HepG2 (cell line): ENCODE data around the gene RXRG. TPM values are rescaled to one million over a fixed set of nuclear protein-coding genes. Genes with fewer than 3 reads are reported as not detected.

Experiments
- ATAC-seq: fragments of 200-7000 bp; cut with Tn5 transposase; 3 replicates; pipeline ENCODE4 v1.9.1; 2020; ENCODE audit warnings: mild to moderate bottlenecking, moderate library complexity
- BruUV-seq: library from RNA; stranded (reverse); fragments of 400-500 nt; replicated peaks from 2 replicates; lab custom pipeline; 2021; lab: Mats Ljungman, UMichigan
- CTCF ChIA-PET: fragments of 300-600 bp; formaldehyde crosslinking; extraction: SDS; loops from one replicate; lab custom pipeline; 2021; ENCODE audit warnings: low total read pairs, inconsistent platforms, low intra/inter-chr PET ratio; lab: Yijun Ruan, JAX
- POLR2A ChIA-PET: fragments of 350-600 bp; sonication (Branson Sonifier 250); formaldehyde crosslinking; loops from one replicate; lab custom pipeline; 2020; ENCODE audit warnings: antibody characterized with exemption, inconsistent platforms; lab: Yijun Ruan, JAX
- DNase-seq: peaks from one replicate; pipeline ENCODE4 v3.0.0-alpha.2; 2015; ENCODE audit warnings: low spot score
- FAIRE-seq: peaks from 3 replicates; lab custom pipeline; 2011; peaks lifted over from hg19 to GRCh38; lab: Jason Lieb, UNC
- H2AFZ ChIP-seq: one replicate; pipeline ENCODE4 v1.6.1; 2011; ENCODE audit warnings: low read length, inconsistent platforms
- H3K27ac ChIP-seq: fragments of 300-600 bp; 3 replicates; pipeline ENCODE4 v1.8.0; 2011; ENCODE audit warnings: mixed run types, mild to moderate bottlenecking, mixed read lengths, low read length, inconsistent platforms; ENCODE audit not compliant: insufficient read depth; ENCODE audit errors: extremely low read length
- H3K27me3 ChIP-seq, 2 experiments: fragments of 200-600 bp in 1 of 2; 2 replicates in 1 of 2; 3 replicates in 1 of 2; pipeline versions ENCODE4 v1.6.0 to v1.8.0; 2011; ENCODE audit warnings: low read length in 2 of 2, mild to moderate bottlenecking in 2 of 2, moderate library complexity in 2 of 2, inconsistent platforms in 1 of 2; ENCODE audit not compliant: insufficient read depth in 2 of 2, control insufficient read depth in 1 of 2
- H3K36me3 ChIP-seq, 2 experiments: fragments of 200-600 bp in 1 of 2; replicated peaks in 1 of 2; 2 replicates in 1 of 2; 3 replicates in 1 of 2; pipeline versions ENCODE4 v1.5.1 to v1.8.0; 2011; ENCODE audit warnings: low read length in 2 of 2, inconsistent platforms in 1 of 2; ENCODE audit not compliant: insufficient read depth in 2 of 2, control insufficient read depth in 1 of 2
- H3K4me1 ChIP-seq: 2 replicates; pipeline ENCODE4 v1.5.1; 2012; ENCODE audit warnings: low read length, inconsistent platforms; ENCODE audit not compliant: insufficient read depth
- H3K4me2 ChIP-seq: 2 replicates; pipeline ENCODE4 v1.6.0; 2011; ENCODE audit warnings: low read depth, low read length, inconsistent platforms
- H3K4me3 ChIP-seq, 3 experiments: fragments of 200-600 bp in 1 of 3; sonication (generic), shearing (Covaris generic) in 1 of 3; replicated peaks in 1 of 3; 2 replicates each; pipeline ENCODE4 v1.5.1; 2011 to 2016; ENCODE audit warnings: low read length in 3 of 3, inconsistent platforms in 2 of 3, low read depth in 2 of 3, mild to moderate bottlenecking in 2 of 3, control low read depth in 1 of 3, mixed read lengths in 1 of 3; ENCODE audit not compliant: insufficient read depth in 1 of 3
- H3K79me2 ChIP-seq: one replicate; pipeline ENCODE4 v1.6.1; 2011; ENCODE audit warnings: low read length, inconsistent platforms; ENCODE audit not compliant: insufficient read depth
- H3K9ac ChIP-seq: 2 replicates; pipeline ENCODE4 v1.6.0; 2011; ENCODE audit warnings: mild to moderate bottlenecking, low read depth, low read length, inconsistent platforms; ENCODE audit not compliant: insufficient read depth
- H3K9me3 ChIP-seq: 2 replicates; pipeline ENCODE4 v1.5.1; 2012; ENCODE audit warnings: mild to moderate bottlenecking, low read length
- H4K20me1 ChIP-seq: 2 replicates; pipeline ENCODE4 v1.6.0; 2011; ENCODE audit warnings: inconsistent platforms, mild to moderate bottlenecking, low read length, moderate library complexity; ENCODE audit not compliant: insufficient read depth
- KMT2A ChIP-seq: sonication (generic); formaldehyde crosslinking; IDR thresholded peaks from 2 replicates; pipeline ENCODE4 v1.4.0; 2020; ENCODE audit warnings: missing genetic modification reagents
- ZFP82 ChIP-seq: sonication (generic); formaldehyde crosslinking; IDR thresholded peaks from 2 replicates; pipeline ENCODE4 v1.5.1; 2020; ENCODE audit warnings: mild to moderate bottlenecking, missing genetic modification reagents, borderline replicate concordance
- ZNF260 ChIP-seq: sonication (generic); formaldehyde crosslinking; IDR thresholded peaks from 2 replicates; pipeline ENCODE4 v1.4.0; 2020; ENCODE audit warnings: missing genetic modification reagents, low read depth, mild to moderate bottlenecking, borderline replicate concordance
- ZNF484 ChIP-seq: sonication (generic); formaldehyde crosslinking; IDR thresholded peaks from 2 replicates; pipeline ENCODE4 v1.5.1; 2020; ENCODE audit warnings: mild to moderate bottlenecking, low read depth, missing genetic modification reagents, borderline replicate concordance
- ZNF550 ChIP-seq: sonication (generic); formaldehyde crosslinking; IDR thresholded peaks from 2 replicates; pipeline ENCODE4 v1.4.0; 2020; ENCODE audit warnings: mild to moderate bottlenecking, missing genetic modification reagents, borderline replicate concordance
- ZNF558 ChIP-seq: sonication (generic); formaldehyde crosslinking; IDR thresholded peaks from 2 replicates; pipeline ENCODE4 v1.9.0; 2022; ENCODE audit warnings: mild to moderate bottlenecking, missing genetic modification reagents, borderline replicate concordance
- ZNF709 ChIP-seq: sonication (generic); formaldehyde crosslinking; IDR thresholded peaks from 2 replicates; pipeline ENCODE4 v1.5.0; 2020; ENCODE audit warnings: mild to moderate bottlenecking, missing genetic modification reagents
- WGBS: methylation state at CpG from one replicate; pipeline ENCODE4 v1.1.6; 2017; ENCODE audit warnings: low lambda C conversion rate; 5-methylcytosine and 5-hydroxymethylcytosine counted together
- in situ Hi-C: cut with HindIII; loops from 2 replicates; pipeline ENCODE4 v1.10.0; 2017; ENCODE audit warnings: low pct_unique_long_range_greater_than_20kb; ENCODE audit not compliant: extremely low pct_ligation_motif_present
- intact Hi-C: fragments of 100-400 bp; cut with micrococcal nuclease; formaldehyde crosslinking; loops from one replicate; pipeline ENCODE4 v1.10.0; 2022; ENCODE audit not compliant: unreplicated experiment
- polyA plus RNA-seq, 8 experiments: library from polyadenylated mRNA; depleted of rRNA in 3 of 8; stranded (reverse) in 7 of 8; unstranded in 1 of 8; fragments of >200 nt; fragmentation: Illumina TruSeq in 4 of 8; extraction: Trizol in 4 of 8; gene quantifications; 2 replicates each; pipeline versions ENCODE4 v1.2.1 to v1.2.3, GENCODE V29; 2011 to 2016; ENCODE audit warnings: low read depth in 4 of 8, missing spikeins in 1 of 8, mixed read lengths in 1 of 8; ENCODE audit not compliant: insufficient read depth in 1 of 8
- total RNA-seq, 5 experiments: library from RNA; depleted of rRNA; stranded (reverse); fragments of >200 nt; fragmentation: Illumina TruSeq; extraction: Trizol; gene quantifications; 2 replicates each; pipeline ENCODE4 v1.2.3, GENCODE V29; 2016; ENCODE audit warnings: low read depth in 1 of 5
- TF ChIP-seq, protein P1 (sequence below): sonication (generic); formaldehyde crosslinking; IDR thresholded peaks from 2 replicates; pipeline ENCODE4 v1.8.0; 2022; ENCODE audit warnings: low read depth, missing genetic modification reagents
- TF ChIP-seq, protein P2 (sequence below): sonication (generic); formaldehyde crosslinking; IDR thresholded peaks from 2 replicates; pipeline ENCODE4 v1.9.0; 2021; ENCODE audit warnings: missing genetic modification reagents, mild to moderate bottlenecking, borderline replicate concordance
- TF ChIP-seq, protein P3 (sequence below): sonication (generic); formaldehyde crosslinking; IDR thresholded peaks from 2 replicates; pipeline ENCODE4 v1.5.1; 2020; ENCODE audit warnings: mild to moderate bottlenecking, missing genetic modification reagents, moderate library complexity
- TF ChIP-seq, protein P4 (sequence below): sonication (generic); formaldehyde crosslinking; IDR thresholded peaks from 2 replicates; pipeline ENCODE4 v1.4.0; 2020; ENCODE audit warnings: mild to moderate bottlenecking, missing genetic modification reagents

RXRG gene
- total and polyA plus RNA-seq, 2 of the 13 experiments (the other 11 are each of a cell fraction or from before 2014, with no cell fraction given), result not detected

DNA sequence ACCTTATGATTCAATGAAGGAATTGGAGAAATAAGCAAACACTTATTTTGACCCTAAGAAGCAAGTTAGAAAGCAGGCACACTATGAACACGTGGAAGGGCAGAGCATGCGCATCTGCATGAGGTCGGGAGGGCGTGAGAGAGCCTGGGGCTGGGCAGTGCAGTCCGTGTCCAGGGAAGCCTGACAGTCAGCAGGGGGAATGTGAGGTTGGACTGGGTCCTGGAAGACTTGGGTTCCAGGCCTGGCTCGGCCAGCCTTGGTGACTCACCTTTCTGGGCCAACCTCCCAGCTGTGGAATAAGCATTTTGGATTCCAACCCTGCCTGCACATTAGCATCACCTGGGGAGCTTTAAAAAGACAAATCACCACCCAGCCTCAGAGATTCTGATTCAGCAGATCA lies 61.9 kb downstream of the RXRG start:
- WGBS, result 61% methylated on average over 2 of the region's 6 CpGs
- CTCF ChIA-PET, result no interaction called here

More for the DNA sequence above, 61.9 kb downstream of the RXRG start:
- FAIRE-seq, result no peak
- H3K4me2 ChIP-seq, result no peak overlapping the region
- DNase-seq, result no peak
- no peaks in the 10 kb centered on the region for H3K79me2 ChIP-seq
- no peak overlapping the region for H3K27ac ChIP-seq
- no peak overlapping the region for H3K9ac ChIP-seq
- no peak for ATAC-seq
- POLR2A ChIA-PET, result no interaction called here
- no peak overlapping the region for H2AFZ ChIP-seq
- no peaks in the 10 kb centered on the region for H4K20me1 ChIP-seq
- no peaks in the 10 kb centered on the region for H3K4me1 ChIP-seq
- no TSS peak for BruUV-seq
- no peaks in the 10 kb centered on the region; a peak in 1 of 5 replicates for H3K27me3 ChIP-seq
- no peaks in the 10 kb centered on the region for H3K9me3 ChIP-seq
- TF ChIP-seq, protein P1, sequence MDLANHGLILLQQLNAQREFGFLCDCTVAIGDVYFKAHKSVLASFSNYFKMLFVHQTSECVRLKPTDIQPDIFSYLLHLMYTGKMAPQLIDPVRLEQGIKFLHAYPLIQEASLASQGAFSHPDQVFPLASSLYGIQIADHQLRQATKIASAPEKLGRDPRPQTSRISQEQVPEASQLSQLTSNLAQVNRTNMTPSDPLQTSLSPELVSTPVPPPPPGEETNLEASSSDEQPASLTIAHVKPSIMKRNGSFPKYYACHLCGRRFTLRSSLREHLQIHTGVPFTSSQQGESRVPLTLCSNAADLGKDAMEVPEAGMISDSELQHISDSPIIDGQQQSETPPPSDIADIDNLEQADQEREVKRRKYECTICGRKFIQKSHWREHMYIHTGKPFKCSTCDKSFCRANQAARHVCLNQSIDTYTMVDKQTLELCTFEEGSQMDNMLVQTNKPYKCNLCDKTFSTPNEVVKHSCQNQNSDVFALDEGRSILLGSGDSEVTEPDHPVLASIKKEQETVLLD (CRISPR knock-in tag), result no peak
- TF ChIP-seq, protein P2, sequence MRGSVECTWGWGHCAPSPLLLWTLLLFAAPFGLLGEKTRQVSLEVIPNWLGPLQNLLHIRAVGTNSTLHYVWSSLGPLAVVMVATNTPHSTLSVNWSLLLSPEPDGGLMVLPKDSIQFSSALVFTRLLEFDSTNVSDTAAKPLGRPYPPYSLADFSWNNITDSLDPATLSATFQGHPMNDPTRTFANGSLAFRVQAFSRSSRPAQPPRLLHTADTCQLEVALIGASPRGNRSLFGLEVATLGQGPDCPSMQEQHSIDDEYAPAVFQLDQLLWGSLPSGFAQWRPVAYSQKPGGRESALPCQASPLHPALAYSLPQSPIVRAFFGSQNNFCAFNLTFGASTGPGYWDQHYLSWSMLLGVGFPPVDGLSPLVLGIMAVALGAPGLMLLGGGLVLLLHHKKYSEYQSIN (CRISPR knock-in tag), result no peak
- no peak for TF ChIP-seq ZNF709 (CRISPR knock-in tag)
- TF ChIP-seq, protein P3, sequence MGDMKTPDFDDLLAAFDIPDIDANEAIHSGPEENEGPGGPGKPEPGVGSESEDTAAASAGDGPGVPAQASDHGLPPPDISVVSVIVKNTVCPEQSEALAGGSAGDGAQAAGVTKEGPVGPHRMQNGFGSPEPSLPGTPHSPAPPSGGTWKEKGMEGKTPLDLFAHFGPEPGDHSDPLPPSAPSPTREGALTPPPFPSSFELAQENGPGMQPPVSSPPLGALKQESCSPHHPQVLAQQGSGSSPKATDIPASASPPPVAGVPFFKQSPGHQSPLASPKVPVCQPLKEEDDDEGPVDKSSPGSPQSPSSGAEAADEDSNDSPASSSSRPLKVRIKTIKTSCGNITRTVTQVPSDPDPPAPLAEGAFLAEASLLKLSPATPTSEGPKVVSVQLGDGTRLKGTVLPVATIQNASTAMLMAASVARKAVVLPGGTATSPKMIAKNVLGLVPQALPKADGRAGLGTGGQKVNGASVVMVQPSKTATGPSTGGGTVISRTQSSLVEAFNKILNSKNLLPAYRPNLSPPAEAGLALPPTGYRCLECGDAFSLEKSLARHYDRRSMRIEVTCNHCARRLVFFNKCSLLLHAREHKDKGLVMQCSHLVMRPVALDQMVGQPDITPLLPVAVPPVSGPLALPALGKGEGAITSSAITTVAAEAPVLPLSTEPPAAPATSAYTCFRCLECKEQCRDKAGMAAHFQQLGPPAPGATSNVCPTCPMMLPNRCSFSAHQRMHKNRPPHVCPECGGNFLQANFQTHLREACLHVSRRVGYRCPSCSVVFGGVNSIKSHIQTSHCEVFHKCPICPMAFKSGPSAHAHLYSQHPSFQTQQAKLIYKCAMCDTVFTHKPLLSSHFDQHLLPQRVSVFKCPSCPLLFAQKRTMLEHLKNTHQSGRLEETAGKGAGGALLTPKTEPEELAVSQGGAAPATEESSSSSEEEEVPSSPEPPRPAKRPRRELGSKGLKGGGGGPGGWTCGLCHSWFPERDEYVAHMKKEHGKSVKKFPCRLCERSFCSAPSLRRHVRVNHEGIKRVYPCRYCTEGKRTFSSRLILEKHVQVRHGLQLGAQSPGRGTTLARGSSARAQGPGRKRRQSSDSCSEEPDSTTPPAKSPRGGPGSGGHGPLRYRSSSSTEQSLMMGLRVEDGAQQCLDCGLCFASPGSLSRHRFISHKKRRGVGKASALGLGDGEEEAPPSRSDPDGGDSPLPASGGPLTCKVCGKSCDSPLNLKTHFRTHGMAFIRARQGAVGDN, result no peak
- no peak for TF ChIP-seq KMT2A (CRISPR knock-in tag)
- no peak for TF ChIP-seq ZNF558 (CRISPR knock-in tag)
- TF ChIP-seq ZFP82 (CRISPR knock-in tag), result no peak
- no peak for TF ChIP-seq ZNF550 (CRISPR knock-in tag)
- no peak for TF ChIP-seq ZNF260 (CRISPR knock-in tag)
- TF ChIP-seq, protein P4, sequence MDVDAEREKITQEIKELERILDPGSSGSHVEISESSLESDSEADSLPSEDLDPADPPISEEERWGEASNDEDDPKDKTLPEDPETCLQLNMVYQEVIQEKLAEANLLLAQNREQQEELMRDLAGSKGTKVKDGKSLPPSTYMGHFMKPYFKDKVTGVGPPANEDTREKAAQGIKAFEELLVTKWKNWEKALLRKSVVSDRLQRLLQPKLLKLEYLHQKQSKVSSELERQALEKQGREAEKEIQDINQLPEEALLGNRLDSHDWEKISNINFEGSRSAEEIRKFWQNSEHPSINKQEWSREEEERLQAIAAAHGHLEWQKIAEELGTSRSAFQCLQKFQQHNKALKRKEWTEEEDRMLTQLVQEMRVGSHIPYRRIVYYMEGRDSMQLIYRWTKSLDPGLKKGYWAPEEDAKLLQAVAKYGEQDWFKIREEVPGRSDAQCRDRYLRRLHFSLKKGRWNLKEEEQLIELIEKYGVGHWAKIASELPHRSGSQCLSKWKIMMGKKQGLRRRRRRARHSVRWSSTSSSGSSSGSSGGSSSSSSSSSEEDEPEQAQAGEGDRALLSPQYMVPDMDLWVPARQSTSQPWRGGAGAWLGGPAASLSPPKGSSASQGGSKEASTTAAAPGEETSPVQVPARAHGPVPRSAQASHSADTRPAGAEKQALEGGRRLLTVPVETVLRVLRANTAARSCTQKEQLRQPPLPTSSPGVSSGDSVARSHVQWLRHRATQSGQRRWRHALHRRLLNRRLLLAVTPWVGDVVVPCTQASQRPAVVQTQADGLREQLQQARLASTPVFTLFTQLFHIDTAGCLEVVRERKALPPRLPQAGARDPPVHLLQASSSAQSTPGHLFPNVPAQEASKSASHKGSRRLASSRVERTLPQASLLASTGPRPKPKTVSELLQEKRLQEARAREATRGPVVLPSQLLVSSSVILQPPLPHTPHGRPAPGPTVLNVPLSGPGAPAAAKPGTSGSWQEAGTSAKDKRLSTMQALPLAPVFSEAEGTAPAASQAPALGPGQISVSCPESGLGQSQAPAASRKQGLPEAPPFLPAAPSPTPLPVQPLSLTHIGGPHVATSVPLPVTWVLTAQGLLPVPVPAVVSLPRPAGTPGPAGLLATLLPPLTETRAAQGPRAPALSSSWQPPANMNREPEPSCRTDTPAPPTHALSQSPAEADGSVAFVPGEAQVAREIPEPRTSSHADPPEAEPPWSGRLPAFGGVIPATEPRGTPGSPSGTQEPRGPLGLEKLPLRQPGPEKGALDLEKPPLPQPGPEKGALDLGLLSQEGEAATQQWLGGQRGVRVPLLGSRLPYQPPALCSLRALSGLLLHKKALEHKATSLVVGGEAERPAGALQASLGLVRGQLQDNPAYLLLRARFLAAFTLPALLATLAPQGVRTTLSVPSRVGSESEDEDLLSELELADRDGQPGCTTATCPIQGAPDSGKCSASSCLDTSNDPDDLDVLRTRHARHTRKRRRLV (CRISPR knock-in tag), result no peak
- no peak for TF ChIP-seq ZNF484 (CRISPR knock-in tag)
- no peak overlapping the region for H3K4me3 ChIP-seq
- in situ Hi-C loops (no loop called here), intact Hi-C loops (no loop called here)
- H3K36me3 ChIP-seq, result no peaks in the 10 kb centered on the region
